GM23338 (cell line): Measurements from ENCODE around the gene RCSD1. TPM values are rescaled to one million over a fixed set of nuclear protein-coding genes. Genes with fewer than 3 reads are reported as not detected.

Experiments used
- ATAC-seq: fragments of 200-7000 bp; cut with Tn5 transposase; 3 replicates; pipeline ENCODE4 v1.9.1; 2020
- DNase-seq: peaks from one replicate; pipeline ENCODE4 v3.0.0-alpha.2; 2015; ENCODE audit warnings: low spot score
- H2AFZ ChIP-seq: fragments of 200-600 bp; sonication (generic); 2 replicates; pipeline ENCODE4 v1.8.0; 2016; ENCODE audit warnings: antibody characterized with exemption, mild to moderate bottlenecking, moderate library complexity
- H3F3A ChIP-seq: fragments of 200-600 bp; sonication (generic); replicated peaks from 2 replicates; pipeline ENCODE4 v1.8.0; 2017; ENCODE audit warnings: antibody characterized with exemption, mixed run types, low read depth
- H3K27ac ChIP-seq: fragments of 200-600 bp; sonication (generic); 2 replicates; pipeline ENCODE4 v1.6.1; 2016; ENCODE audit warnings: low read depth
- H3K27me3 ChIP-seq: fragments of 200-600 bp; sonication (generic); 2 replicates; pipeline ENCODE4 v1.8.0; 2016; ENCODE audit warnings: mild to moderate bottlenecking, mixed run types, moderate library complexity; ENCODE audit not compliant: insufficient read depth
- H3K36me3 ChIP-seq: fragments of 200-600 bp; sonication (generic); 2 replicates; pipeline ENCODE4 v1.8.0; 2016; ENCODE audit warnings: mild to moderate bottlenecking; ENCODE audit not compliant: insufficient read depth
- H3K4me1 ChIP-seq: fragments of 200-600 bp; sonication (generic); 2 replicates; pipeline ENCODE4 v1.8.0; 2016; ENCODE audit warnings: mild to moderate bottlenecking, moderate library complexity; ENCODE audit not compliant: insufficient read depth
- H3K4me2 ChIP-seq: fragments of 200-600 bp; sonication (generic); 2 replicates; pipeline ENCODE4 v1.7.1; 2017; ENCODE audit warnings: mixed run types
- H3K4me3 ChIP-seq: fragments of 200-600 bp; sonication (generic); 2 replicates; pipeline ENCODE4 v1.6.1; 2016; ENCODE audit warnings: mixed run types
- H3K79me2 ChIP-seq: fragments of 200-600 bp; sonication (generic); replicated peaks from 2 replicates; pipeline ENCODE4 v1.8.0; 2017; ENCODE audit warnings: mild to moderate bottlenecking; ENCODE audit not compliant: insufficient read depth
- H3K9me2 ChIP-seq: fragments of 200-600 bp; sonication (generic); 2 replicates; pipeline ENCODE4 v1.8.0; 2017; ENCODE audit not compliant: insufficient read depth
- H4K20me1 ChIP-seq: fragments of 200-600 bp; sonication (generic); replicated peaks from 2 replicates; pipeline ENCODE4 v1.8.0; 2017; ENCODE audit warnings: mild to moderate bottlenecking; ENCODE audit not compliant: insufficient read depth
- H3K27ac Mint-ChIP-seq: 2 replicates; pipeline ENCODE4 v1.8.0; 2020; ENCODE audit warnings: inconsistent platforms, mild to moderate bottlenecking, moderate library complexity, mixed read lengths
- H3K27me3 Mint-ChIP-seq: 3 replicates; pipeline ENCODE4 v1.8.0; 2022; ENCODE audit warnings: low read depth, mild to moderate bottlenecking, moderate library complexity, mixed read lengths, inconsistent platforms; ENCODE audit not compliant: insufficient read depth, poor library complexity
- H3K36me3 Mint-ChIP-seq: 3 replicates; pipeline ENCODE4 v1.8.0; 2021; ENCODE audit warnings: low read depth, mild to moderate bottlenecking, inconsistent platforms, moderate library complexity, mixed read lengths
- H3K4me1 Mint-ChIP-seq: 3 replicates; pipeline ENCODE4 v1.8.0; 2020; ENCODE audit warnings: mild to moderate bottlenecking, inconsistent platforms, mixed read lengths
- H3K4me3 Mint-ChIP-seq: 3 replicates; pipeline ENCODE4 v1.8.0; 2021; ENCODE audit warnings: moderate library complexity, mild to moderate bottlenecking, inconsistent platforms, mixed read lengths
- H3K9me3 Mint-ChIP-seq: 3 replicates; pipeline ENCODE4 v1.8.0; 2020; ENCODE audit warnings: moderate library complexity, mild to moderate bottlenecking, inconsistent platforms, mixed read lengths
- ETS1 ChIP-seq: IDR thresholded peaks from 2 replicates; pipeline ENCODE4 v1.6.1; 2016; ENCODE audit warnings: antibody characterized with exemption
- EZH2 ChIP-seq: fragments of 200-600 bp; sonication (generic); IDR thresholded peaks from one replicate; pipeline ENCODE4 v1.8.0; 2017; ENCODE audit warnings: antibody characterized with exemption, mild to moderate bottlenecking, low read depth; ENCODE audit not compliant: unreplicated experiment
- JUNB ChIP-seq: IDR thresholded peaks from one replicate; pipeline ENCODE4 v1.6.1; 2016; ENCODE audit warnings: antibody characterized with exemption; ENCODE audit not compliant: unreplicated experiment
- NANOG ChIP-seq: IDR thresholded peaks from 2 replicates; pipeline ENCODE4 v1.6.1; 2016; ENCODE audit warnings: antibody characterized with exemption, borderline replicate concordance
- REST ChIP-seq: IDR thresholded peaks from one replicate; pipeline ENCODE4 v1.6.1; 2018; ENCODE audit warnings: antibody characterized with exemption; ENCODE audit not compliant: unreplicated experiment
- STAT1 ChIP-seq: IDR thresholded peaks from one replicate; pipeline ENCODE4 v1.6.1; 2016; ENCODE audit warnings: antibody characterized with exemption; ENCODE audit not compliant: unreplicated experiment
- ZNF114 ChIP-seq: fragments of 250-450 bp; sonication (Bioruptor Pico); IDR thresholded peaks from 2 replicates; pipeline ENCODE4 v1.5.0; 2020; ENCODE audit warnings: mild to moderate bottlenecking, moderate library complexity
- ZNF331 ChIP-seq: fragments of 250-450 bp; sonication (Bioruptor Pico); IDR thresholded peaks from 2 replicates; pipeline ENCODE4 v1.5.0; 2020; ENCODE audit warnings: low read depth, mild to moderate bottlenecking, moderate library complexity
- ZNF462 ChIP-seq: fragments of 250-450 bp; sonication (Bioruptor Pico); IDR thresholded peaks from 2 replicates; pipeline ENCODE4 v1.5.0; 2020; ENCODE audit warnings: mild to moderate bottlenecking, moderate library complexity
- polyA plus RNA-seq: library from polyadenylated mRNA; unstranded; fragments of >200 nt; fragmentation: Nextera tagmentation; extraction: Ambion mirVana; gene quantifications from 2 replicates; pipeline ENCODE4 v1.2.1, GENCODE V29; 2016
- total RNA-seq: library from RNA; depleted of rRNA; stranded (reverse); fragments of >200 nt; shearing (Covaris generic); gene quantifications from 2 replicates; pipeline ENCODE4 v1.2.3, GENCODE V29; 2014

The RCSD1 gene
- total and polyA plus RNA-seq, 2 experiments from 2014 or later, result 0.18 to 0.73 TPM

- TF ChIP-seq ETS1 (no peak), STAT1 (no peak), EZH2 (no peak), ZNF114 (CRISPR knock-in tag) (no peak), JUNB (no peak), ZNF462 (CRISPR knock-in tag) (no peak), NANOG (no peak)
Observed at GRCh38 chr1:167650269-167651160, 20.5 kb downstream of the RCSD1 start (continued).

GRCh38 chr1:167651161-167651693 lies 21.2 kb downstream of the RCSD1 start:
- H3K4me1 ChIP-seq, result no peaks in the 10 kb centered on the region
- no peak for ATAC-seq
- H3K9me2 ChIP-seq, result peaks cover 7% of the 10 kb centered on the region; the same call in 1 of the 2 replicates
- Mint-ChIP-seq H3K9me3 (no peaks in the 10 kb centered on the region), H3K4me1 (peaks cover 15% of the 10 kb centered on the region), H3K27ac (no peak overlapping the region), H3K27me3 (peaks cover 3% of the 10 kb centered on the region), H3K36me3 (no peaks in the 10 kb centered on the region), H3K4me3 (no peak overlapping the region)
- no peak overlapping the region for H3K4me3 ChIP-seq
- H3K4me2 ChIP-seq, result no peak overlapping the region
- no peak overlapping the region for H3K27ac ChIP-seq
- no peaks in the 10 kb centered on the region for H3K36me3 ChIP-seq
- H4K20me1 ChIP-seq, result no peaks in the 10 kb centered on the region
- no peaks in the 10 kb centered on the region for H3K27me3 ChIP-seq
- H3F3A ChIP-seq, result no peaks in the 10 kb centered on the region
- no peak overlapping the region for H2AFZ ChIP-seq
- no peak for DNase-seq
- no peaks in the 10 kb centered on the region for H3K79me2 ChIP-seq
- no peak for TF ChIP-seq ETS1
- TF ChIP-seq REST, result no peak
- TF ChIP-seq JUNB, result no peak
- no peak for TF ChIP-seq ZNF114 (CRISPR knock-in tag)
- no peak for TF ChIP-seq ZNF331 (CRISPR knock-in tag)
- no peak for TF ChIP-seq STAT1
